HepG2 (cell line): Measurements from ENCODE around the gene PLIN5. TPM values are rescaled to one million over a fixed set of nuclear protein-coding genes. Genes with fewer than 3 reads are reported as not detected.
A peak's percentile ranks its signal among the peaks of the same experiment; 100 is the strongest.

Source experiments
- ATAC-seq: fragments of 200-7000 bp; cut with Tn5 transposase; 3 replicates; pipeline ENCODE4 v1.9.1; 2020; ENCODE audit warnings: mild to moderate bottlenecking, moderate library complexity
- BruUV-seq: library from RNA; stranded (reverse); fragments of 400-500 nt; replicated peaks from 2 replicates; lab custom pipeline; 2021; lab: Mats Ljungman, UMichigan
- CTCF ChIA-PET: fragments of 300-600 bp; formaldehyde crosslinking; extraction: SDS; loops from one replicate; lab custom pipeline; 2021; ENCODE audit warnings: low total read pairs, inconsistent platforms, low intra/inter-chr PET ratio; lab: Yijun Ruan, JAX
- POLR2A ChIA-PET: fragments of 350-600 bp; sonication (Branson Sonifier 250); formaldehyde crosslinking; loops from one replicate; lab custom pipeline; 2020; ENCODE audit warnings: antibody characterized with exemption, inconsistent platforms; lab: Yijun Ruan, JAX
- DNase-seq: peaks from one replicate; pipeline ENCODE4 v3.0.0-alpha.2; 2015; ENCODE audit warnings: low spot score
- FAIRE-seq: peaks from 3 replicates; lab custom pipeline; 2011; peaks lifted over from hg19 to GRCh38; lab: Jason Lieb, UNC
- H2AFZ ChIP-seq: one replicate; pipeline ENCODE4 v1.6.1; 2011; ENCODE audit warnings: low read length, inconsistent platforms
- H3K27ac ChIP-seq: fragments of 300-600 bp; 3 replicates; pipeline ENCODE4 v1.8.0; 2011; ENCODE audit warnings: mixed run types, mild to moderate bottlenecking, mixed read lengths, low read length, inconsistent platforms; ENCODE audit not compliant: insufficient read depth; ENCODE audit errors: extremely low read length
- H3K27me3 ChIP-seq, 2 experiments: fragments of 200-600 bp in 1 of 2; 2 replicates in 1 of 2; 3 replicates in 1 of 2; pipeline versions ENCODE4 v1.6.0 to v1.8.0; 2011; ENCODE audit warnings: low read length in 2 of 2, mild to moderate bottlenecking in 2 of 2, moderate library complexity in 2 of 2, inconsistent platforms in 1 of 2; ENCODE audit not compliant: insufficient read depth in 2 of 2, control insufficient read depth in 1 of 2
- H3K36me3 ChIP-seq, 2 experiments: fragments of 200-600 bp in 1 of 2; replicated peaks in 1 of 2; 2 replicates in 1 of 2; 3 replicates in 1 of 2; pipeline versions ENCODE4 v1.5.1 to v1.8.0; 2011; ENCODE audit warnings: low read length in 2 of 2, inconsistent platforms in 1 of 2; ENCODE audit not compliant: insufficient read depth in 2 of 2, control insufficient read depth in 1 of 2
- H3K4me1 ChIP-seq: 2 replicates; pipeline ENCODE4 v1.5.1; 2012; ENCODE audit warnings: low read length, inconsistent platforms; ENCODE audit not compliant: insufficient read depth
- H3K4me2 ChIP-seq: 2 replicates; pipeline ENCODE4 v1.6.0; 2011; ENCODE audit warnings: low read depth, low read length, inconsistent platforms
- H3K4me3 ChIP-seq, 3 experiments: fragments of 200-600 bp in 1 of 3; sonication (generic), shearing (Covaris generic) in 1 of 3; replicated peaks in 1 of 3; 2 replicates each; pipeline ENCODE4 v1.5.1; 2011 to 2016; ENCODE audit warnings: low read length in 3 of 3, inconsistent platforms in 2 of 3, low read depth in 2 of 3, mild to moderate bottlenecking in 2 of 3, control low read depth in 1 of 3, mixed read lengths in 1 of 3; ENCODE audit not compliant: insufficient read depth in 1 of 3
- H3K79me2 ChIP-seq: one replicate; pipeline ENCODE4 v1.6.1; 2011; ENCODE audit warnings: low read length, inconsistent platforms; ENCODE audit not compliant: insufficient read depth
- H3K9ac ChIP-seq: 2 replicates; pipeline ENCODE4 v1.6.0; 2011; ENCODE audit warnings: mild to moderate bottlenecking, low read depth, low read length, inconsistent platforms; ENCODE audit not compliant: insufficient read depth
- H3K9me3 ChIP-seq: 2 replicates; pipeline ENCODE4 v1.5.1; 2012; ENCODE audit warnings: mild to moderate bottlenecking, low read length
- H4K20me1 ChIP-seq: 2 replicates; pipeline ENCODE4 v1.6.0; 2011; ENCODE audit warnings: inconsistent platforms, mild to moderate bottlenecking, low read length, moderate library complexity; ENCODE audit not compliant: insufficient read depth
- ELK4 ChIP-seq: sonication (generic); formaldehyde crosslinking; IDR thresholded peaks from 2 replicates; pipeline ENCODE4 v1.9.0; 2021; ENCODE audit warnings: missing genetic modification reagents, borderline replicate concordance
- FOXA3 ChIP-seq: IDR thresholded peaks from 2 replicates; pipeline ENCODE4 v1.6.1; 2016; ENCODE audit warnings: missing genetic modification reagents, missing compliant biosample characterization
- HDAC2 ChIP-seq: sonication (generic); formaldehyde crosslinking; IDR thresholded peaks from 2 replicates; pipeline ENCODE4 v1.4.0; 2020; ENCODE audit warnings: missing genetic modification reagents
- HNRNPL ChIP-seq: fragments of 200-400 bp; formaldehyde crosslinking; IDR thresholded peaks from 2 replicates; pipeline ENCODE4 v1.6.1; 2017; ENCODE audit warnings: mild to moderate bottlenecking, low read depth, low read length
- ISL2 ChIP-seq: sonication (generic); formaldehyde crosslinking; IDR thresholded peaks from 2 replicates; pipeline ENCODE4 v1.5.0; 2020; ENCODE audit warnings: missing genetic modification reagents
- LBX2 ChIP-seq: sonication (generic); formaldehyde crosslinking; IDR thresholded peaks from 2 replicates; pipeline ENCODE4 v1.5.0; 2020; ENCODE audit warnings: missing genetic modification reagents, mild to moderate bottlenecking, borderline replicate concordance
- ZNF512 ChIP-seq: sonication (generic); formaldehyde crosslinking; IDR thresholded peaks from 2 replicates; pipeline ENCODE4 v1.4.0; 2020; ENCODE audit warnings: mild to moderate bottlenecking, missing genetic modification reagents
- ZNF687 ChIP-seq: sonication (generic); formaldehyde crosslinking; IDR thresholded peaks from 2 replicates; pipeline ENCODE4 v1.5.1; 2020; ENCODE audit warnings: mild to moderate bottlenecking, missing genetic modification reagents, moderate library complexity
- whole genome bisulfite sequencing: methylation state at CpG from one replicate; pipeline ENCODE4 v1.1.6; 2017; ENCODE audit warnings: low lambda C conversion rate; 5-methylcytosine and 5-hydroxymethylcytosine counted together
- in situ Hi-C: cut with HindIII; loops from 2 replicates; pipeline ENCODE4 v1.10.0; 2017; ENCODE audit warnings: low pct_unique_long_range_greater_than_20kb; ENCODE audit not compliant: extremely low pct_ligation_motif_present
- intact Hi-C: fragments of 100-400 bp; cut with micrococcal nuclease; formaldehyde crosslinking; loops from one replicate; pipeline ENCODE4 v1.10.0; 2022; ENCODE audit not compliant: unreplicated experiment
- polyA plus RNA-seq, 8 experiments: library from polyadenylated mRNA; depleted of rRNA in 3 of 8; stranded (reverse) in 7 of 8; unstranded in 1 of 8; fragments of >200 nt; fragmentation: Illumina TruSeq in 4 of 8; extraction: Trizol in 4 of 8; gene quantifications; 2 replicates each; pipeline versions ENCODE4 v1.2.1 to v1.2.3, GENCODE V29; 2011 to 2016; ENCODE audit warnings: low read depth in 4 of 8, missing spikeins in 1 of 8, mixed read lengths in 1 of 8; ENCODE audit not compliant: insufficient read depth in 1 of 8
- total RNA-seq, 5 experiments: library from RNA; depleted of rRNA; stranded (reverse); fragments of >200 nt; fragmentation: Illumina TruSeq; extraction: Trizol; gene quantifications; 2 replicates each; pipeline ENCODE4 v1.2.3, GENCODE V29; 2016; ENCODE audit warnings: low read depth in 1 of 5

Gene PLIN5
- total and polyA plus RNA-seq, 2 of the 13 experiments (the other 11 are each of a cell fraction or from before 2014, with no cell fraction given), result 1.8 to 4.8 TPM

- TF ChIP-seq ELK4 (CRISPR knock-in tag), result no peak
- TF ChIP-seq HDAC2 (CRISPR knock-in tag), result peak; percentile 61; the same call in 1 of the 2 replicates
- TF ChIP-seq LBX2, result peak; percentile 95; the same call in 1 of the 2 replicates
- peak; percentile 87 for TF ChIP-seq FOXA3 (CRISPR knock-in tag)
Observed at GRCh38 chr19:4531562-4532165, 3.4 kb downstream of the PLIN5 start (continued).

GRCh38 chr19:4529924-4530522, 5.0 kb downstream of the PLIN5 start:
- intact Hi-C loops (no loop called here), in situ Hi-C loops (no loop called here)
- no peaks in the 10 kb centered on the region; a peak in 1 of 5 replicates for H3K27me3 ChIP-seq
- H3K4me2 ChIP-seq, result peak overlapping the region; percentile 12; the same call in 1 of the 2 replicates
- WGBS, result 58% methylated on average over 11 of the region's 14 CpGs
- no TSS peak for BruUV-seq
- no peak overlapping the region for H3K27ac ChIP-seq
- H2AFZ ChIP-seq, result no peak overlapping the region
- H3K4me3 ChIP-seq, result no peak overlapping the region
- ATAC-seq (no peak), DNase-seq (no peak), FAIRE-seq (no peak)
- ChIA-PET POLR2A (interaction anchor here (2.0 kb wide), 1 partner anchor 9 kb away, joined by 4 read pairs; the partner anchor contains the start of gene LRG1), CTCF (no interaction called here)
- H3K36me3 ChIP-seq, result no peaks in the 10 kb centered on the region
- no peak overlapping the region for H3K9ac ChIP-seq
- no peaks in the 10 kb centered on the region for H4K20me1 ChIP-seq
- H3K4me1 ChIP-seq, result peaks cover 40% of the 10 kb centered on the region
- TF ChIP-seq ZNF512, result 0 out of 2 replicates have a peak, but pooled peaks have one; percentile 41
- TF ChIP-seq HNRNPL, result 0 out of 2 replicates have a peak, but pooled peaks have one; percentile 36
- 0 out of 2 replicates have a peak, but pooled peaks have one; percentile 16 for TF ChIP-seq ZNF687 (CRISPR knock-in tag)
- no peak for TF ChIP-seq ISL2 (CRISPR knock-in tag)
- H3K79me2 ChIP-seq, result no peaks in the 10 kb centered on the region
- H3K9me3 ChIP-seq, result no peaks in the 10 kb centered on the region
